HepG2 (cell line): ENCODE results near the gene GNPAT.

Experiments
- ARHGAP35 ChIP-seq: sonication (generic); formaldehyde crosslinking; IDR thresholded peaks from 2 replicates; pipeline ENCODE4 v1.9.0; 2022; ENCODE audit warnings: mild to moderate bottlenecking, inconsistent platforms, moderate library complexity, missing genetic modification reagents, borderline replicate concordance
- FOSL2 ChIP-seq: sonication (generic); formaldehyde crosslinking; IDR thresholded peaks from 2 replicates; pipeline ENCODE4 v1.4.0; 2020; ENCODE audit warnings: missing genetic modification reagents
- NFE2L2 ChIP-seq: fragments of 150-350 bp; IDR thresholded peaks from 2 replicates; pipeline ENCODE4 v1.6.1; 2014; ENCODE audit warnings: low read length
- RFX5 ChIP-seq: IDR thresholded peaks from 2 replicates; pipeline ENCODE4 v1.6.1; 2011; ENCODE audit warnings: low read depth, low read length, improper control_type of control experiment
- SMC3 ChIP-seq: IDR thresholded peaks from 2 replicates; pipeline ENCODE4 v1.6.1; 2011; ENCODE audit warnings: low read length, improper control_type of control experiment
- U2AF2 ChIP-seq: fragments of 200-400 bp; formaldehyde crosslinking; IDR thresholded peaks from 2 replicates; pipeline ENCODE4 v1.6.1; 2017; ENCODE audit warnings: low read depth, mild to moderate bottlenecking, low read length
- WIZ ChIP-seq: sonication (generic); formaldehyde crosslinking; IDR thresholded peaks from 2 replicates; pipeline ENCODE4 v1.5.1; 2020; ENCODE audit warnings: mild to moderate bottlenecking, missing genetic modification reagents
- ZBTB38 ChIP-seq: sonication (generic); formaldehyde crosslinking; IDR thresholded peaks from 2 replicates; pipeline ENCODE4 v1.5.1; 2020; ENCODE audit warnings: mild to moderate bottlenecking, missing genetic modification reagents
- TF ChIP-seq, protein P1 (sequence below), 2 experiments: sonication (generic) in 1 of 2; formaldehyde crosslinking in 1 of 2; IDR thresholded peaks; 2 replicates each; pipeline versions ENCODE4 v1.5.1 to v1.6.1; 2011 to 2020; ENCODE audit warnings: borderline replicate concordance in 1 of 2, low read depth in 1 of 2, low read length in 1 of 2, mild to moderate bottlenecking in 1 of 2, missing genetic modification reagents in 1 of 2, moderate library complexity in 1 of 2
- TF ChIP-seq, protein P2 (sequence below): sonication (generic); formaldehyde crosslinking; IDR thresholded peaks from 2 replicates; pipeline ENCODE4 v1.5.0; 2020; ENCODE audit warnings: mild to moderate bottlenecking, missing genetic modification reagents, moderate library complexity
- TF ChIP-seq, protein P3 (sequence below): sonication (generic); formaldehyde crosslinking; IDR thresholded peaks from 2 replicates; pipeline ENCODE4 v1.5.0; 2020; ENCODE audit warnings: missing genetic modification reagents

GRCh38 chr1:231242516-231243198, 1.6 kb downstream of the GNPAT start:
- no peak for TF ChIP-seq ARHGAP35
- TF ChIP-seq RFX5 = no peak
- TF ChIP-seq, protein P1, sequence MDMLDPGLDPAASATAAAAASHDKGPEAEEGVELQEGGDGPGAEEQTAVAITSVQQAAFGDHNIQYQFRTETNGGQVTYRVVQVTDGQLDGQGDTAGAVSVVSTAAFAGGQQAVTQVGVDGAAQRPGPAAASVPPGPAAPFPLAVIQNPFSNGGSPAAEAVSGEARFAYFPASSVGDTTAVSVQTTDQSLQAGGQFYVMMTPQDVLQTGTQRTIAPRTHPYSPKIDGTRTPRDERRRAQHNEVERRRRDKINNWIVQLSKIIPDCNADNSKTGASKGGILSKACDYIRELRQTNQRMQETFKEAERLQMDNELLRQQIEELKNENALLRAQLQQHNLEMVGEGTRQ (IDR thresholded peaks at IDR 0.05; ENCODE audit: low read depth, low read length) = no peak
- TF ChIP-seq, protein P1 (CRISPR knock-in tag; IDR thresholded peaks at IDR 0.05; ENCODE audit: borderline replicate concordance) = no peak
- no peak for TF ChIP-seq ZBTB38
- TF ChIP-seq, protein P2, sequence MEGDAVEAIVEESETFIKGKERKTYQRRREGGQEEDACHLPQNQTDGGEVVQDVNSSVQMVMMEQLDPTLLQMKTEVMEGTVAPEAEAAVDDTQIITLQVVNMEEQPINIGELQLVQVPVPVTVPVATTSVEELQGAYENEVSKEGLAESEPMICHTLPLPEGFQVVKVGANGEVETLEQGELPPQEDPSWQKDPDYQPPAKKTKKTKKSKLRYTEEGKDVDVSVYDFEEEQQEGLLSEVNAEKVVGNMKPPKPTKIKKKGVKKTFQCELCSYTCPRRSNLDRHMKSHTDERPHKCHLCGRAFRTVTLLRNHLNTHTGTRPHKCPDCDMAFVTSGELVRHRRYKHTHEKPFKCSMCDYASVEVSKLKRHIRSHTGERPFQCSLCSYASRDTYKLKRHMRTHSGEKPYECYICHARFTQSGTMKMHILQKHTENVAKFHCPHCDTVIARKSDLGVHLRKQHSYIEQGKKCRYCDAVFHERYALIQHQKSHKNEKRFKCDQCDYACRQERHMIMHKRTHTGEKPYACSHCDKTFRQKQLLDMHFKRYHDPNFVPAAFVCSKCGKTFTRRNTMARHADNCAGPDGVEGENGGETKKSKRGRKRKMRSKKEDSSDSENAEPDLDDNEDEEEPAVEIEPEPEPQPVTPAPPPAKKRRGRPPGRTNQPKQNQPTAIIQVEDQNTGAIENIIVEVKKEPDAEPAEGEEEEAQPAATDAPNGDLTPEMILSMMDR (CRISPR knock-in tag) = no peak
- no peak for TF ChIP-seq WIZ (CRISPR knock-in tag)
- TF ChIP-seq NFE2L2 = no peak
- TF ChIP-seq U2AF2 = no peak
- TF ChIP-seq FOSL2 = no peak
- no peak for TF ChIP-seq SMC3
- TF ChIP-seq, protein P3, sequence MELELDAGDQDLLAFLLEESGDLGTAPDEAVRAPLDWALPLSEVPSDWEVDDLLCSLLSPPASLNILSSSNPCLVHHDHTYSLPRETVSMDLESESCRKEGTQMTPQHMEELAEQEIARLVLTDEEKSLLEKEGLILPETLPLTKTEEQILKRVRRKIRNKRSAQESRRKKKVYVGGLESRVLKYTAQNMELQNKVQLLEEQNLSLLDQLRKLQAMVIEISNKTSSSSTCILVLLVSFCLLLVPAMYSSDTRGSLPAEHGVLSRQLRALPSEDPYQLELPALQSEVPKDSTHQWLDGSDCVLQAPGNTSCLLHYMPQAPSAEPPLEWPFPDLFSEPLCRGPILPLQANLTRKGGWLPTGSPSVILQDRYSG (CRISPR knock-in tag) = no peak
